Panc1 (cell line): ENCODE results near the gene PCSK5. TPM values are rescaled to one million over a fixed set of nuclear protein-coding genes. Genes with fewer than 3 reads are reported as not detected.

ENCODE experiments used
- ATAC-seq: fragments of 200-7000 bp; cut with Tn5 transposase; 2 replicates; pipeline ENCODE4 v1.9.1; 2020; ENCODE audit warnings: mild to moderate bottlenecking, moderate library complexity
- BruUV-seq: library from RNA; stranded (reverse); fragments of 400-500 nt; replicated peaks from 2 replicates; lab custom pipeline; 2021; lab: Mats Ljungman, UMichigan
- CTCF ChIA-PET: fragments of 300-600 bp; sonication (Branson Sonifier 250); formaldehyde crosslinking; loops from one replicate; lab custom pipeline; 2022; ENCODE audit warnings: antibody characterized with exemption; lab: Charles Lee
- POLR2A ChIA-PET: fragments of 300-600 bp; sonication (Branson Sonifier 250); formaldehyde crosslinking; loops from one replicate; lab custom pipeline; 2022; ENCODE audit warnings: antibody characterized with exemption; lab: Charles Lee
- DNase-seq: peaks from one replicate; pipeline ENCODE4 v3.0.0-alpha.2; 2010; ENCODE audit warnings: low read depth, low spot score
- H3K27ac ChIP-seq: 2 replicates; pipeline ENCODE4 v1.5.1; 2011; ENCODE audit warnings: mild to moderate bottlenecking, low read length, inconsistent platforms
- H3K27me3 ChIP-seq: fragments of 200-500 bp; sonication (Bioruptor generic); 2 replicates; pipeline ENCODE4 v1.6.0; 2014; ENCODE audit warnings: low read length, inconsistent platforms; ENCODE audit not compliant: control insufficient read depth, insufficient read depth
- H3K36me3 ChIP-seq: fragments of 200-500 bp; sonication (Bioruptor generic); 2 replicates; pipeline ENCODE4 v1.5.1; 2014; ENCODE audit warnings: inconsistent platforms, mild to moderate bottlenecking, low read length, moderate library complexity; ENCODE audit not compliant: control insufficient read depth, insufficient read depth
- H3K4me1 ChIP-seq: 2 replicates; pipeline ENCODE4 v1.5.1; 2011; ENCODE audit warnings: inconsistent platforms, mild to moderate bottlenecking, low read length, moderate library complexity; ENCODE audit not compliant: control insufficient read depth, insufficient read depth
- H3K4me3 ChIP-seq, 2 experiments: 2 replicates each; pipeline ENCODE4 v1.5.1; 2011 to 2012; ENCODE audit warnings: low read depth in 2 of 2, low read length in 2 of 2, mild to moderate bottlenecking in 2 of 2, inconsistent platforms in 1 of 2, moderate library complexity in 1 of 2
- H3K9me3 ChIP-seq: fragments of 200-500 bp; sonication (Bioruptor generic); 2 replicates; pipeline ENCODE4 v1.5.1; 2014; ENCODE audit warnings: low read depth, mild to moderate bottlenecking, inconsistent platforms, low read length, moderate library complexity; ENCODE audit not compliant: control insufficient read depth, insufficient read depth
- CTCF ChIP-seq: fragments of 450-650 bp; IDR thresholded peaks from 2 replicates; pipeline ENCODE4 v1.5.1; 2017; ENCODE audit warnings: mild to moderate bottlenecking
- POLR2AphosphoS5 ChIP-seq: IDR thresholded peaks from 2 replicates; pipeline ENCODE4 v1.6.1; 2012; ENCODE audit warnings: mild to moderate bottlenecking, low read depth, low read length, moderate library complexity
- REST ChIP-seq, 2 experiments: IDR thresholded peaks; 2 replicates each; pipeline ENCODE4 v1.6.1; 2011 to 2012; ENCODE audit warnings: low read depth in 2 of 2, control low read depth in 1 of 2, low read length in 1 of 2, mild to moderate bottlenecking in 1 of 2, moderate library complexity in 1 of 2; ENCODE audit not compliant: insufficient read depth in 1 of 2
- SIN3A ChIP-seq: IDR thresholded peaks from 2 replicates; pipeline ENCODE4 v1.6.1; 2012; ENCODE audit warnings: low read depth, mild to moderate bottlenecking, low read length, moderate library complexity, borderline replicate concordance; ENCODE audit not compliant: insufficient read depth
- TCF7L2 ChIP-seq: IDR thresholded peaks from 2 replicates; pipeline ENCODE4 v1.6.1; 2011; ENCODE audit warnings: mild to moderate bottlenecking, low read depth, low read length, inconsistent platforms
- in situ Hi-C: cut with HindIII; loops from 2 replicates; pipeline ENCODE4 v1.10.0; 2016; ENCODE audit warnings: low sequenced_read_pairs, low pct_unique_long_range_greater_than_20kb
- intact Hi-C: fragments of 100-400 bp; cut with micrococcal nuclease; formaldehyde crosslinking; loops from one replicate; pipeline ENCODE4 v1.10.0; 2022; ENCODE audit not compliant: unreplicated experiment
- total RNA-seq: library from RNA; stranded (reverse); gene quantifications from one replicate; pipeline ENCODE4 v1.2.1, GENCODE V29; 2021; ENCODE audit not compliant: unreplicated experiment

PCSK5 gene
- total RNA-seq, 1 experiment from 2014 or later = 0.21 TPM

- ChIA-PET CTCF (no interaction called here), POLR2A (no interaction called here)
- ATAC-seq (no peak), DNase-seq (no peak)
- intact Hi-C loops (no loop called here), in situ Hi-C loops (no loop called here)
- Histone ChIP-seq H3K4me3 (no peak overlapping the region), H3K4me1 (no peaks in the 10 kb centered on the region), H3K36me3 (no peaks in the 10 kb centered on the region), H3K27ac (no peak overlapping the region), H3K27me3 (no peaks in the 10 kb centered on the region), H3K9me3 (no peaks in the 10 kb centered on the region)
- TF ChIP-seq TCF7L2 = no peak
- no peak for TF ChIP-seq SIN3A
- TF ChIP-seq CTCF = no peak
- BruUV-seq = no TSS peak
Observed at GRCh38 chr9:76153902-76154629, 263.6 kb downstream of the PCSK5 start.

GRCh38 chr9:76155361-76155760 is 264.9 kb downstream of the PCSK5 start:
- POLR2A ChIA-PET = no interaction called here
- TF ChIP-seq SIN3A (no peak), POLR2AphosphoS5 (no peak), TCF7L2 (no peak), REST (IDR thresholded peaks at IDR 0.05; ENCODE audit: insufficient read depth in 1 of 2, low read depth in 2 of 2, low read length in 1 of 2) (no peak), CTCF (no peak)
- Histone ChIP-seq H3K27me3 (no peaks in the 10 kb centered on the region), H3K4me1 (no peaks in the 10 kb centered on the region), H3K27ac (no peak overlapping the region), H3K9me3 (no peaks in the 10 kb centered on the region), H3K4me3 (no peak overlapping the region), H3K36me3 (no peaks in the 10 kb centered on the region)
- in situ Hi-C loops = no loop called here
- BruUV-seq = no TSS peak
- CTCF ChIA-PET = no interaction called here
- ATAC-seq = no peak
- DNase-seq = no peak
- intact Hi-C loops = no loop called here
